Glutamatergic neuron (in vitro differentiated cells): ENCODE measurements around the gene EME2. TPM values are rescaled to one million over a fixed set of nuclear protein-coding genes. Genes with fewer than 3 reads are reported as not detected.
A peak's percentile ranks its signal among the peaks of the same experiment; 100 is the strongest.

Experiments
- DNase-seq: peaks from one replicate; pipeline ENCODE4 v3.0.0; 2022
- H3K27ac Mint-ChIP-seq: one replicate; pipeline ENCODE4 v1.8.0; 2020; ENCODE audit warnings: mild to moderate bottlenecking, mixed read lengths, inconsistent platforms; ENCODE audit not compliant: unreplicated experiment
- H3K27me3 Mint-ChIP-seq: one replicate; pipeline ENCODE4 v1.8.0; 2020; ENCODE audit warnings: mild to moderate bottlenecking, moderate library complexity, mixed read lengths, inconsistent platforms; ENCODE audit not compliant: unreplicated experiment
- H3K36me3 Mint-ChIP-seq: one replicate; pipeline ENCODE4 v1.8.0; 2020; ENCODE audit warnings: mild to moderate bottlenecking, mixed read lengths, inconsistent platforms; ENCODE audit not compliant: unreplicated experiment
- H3K4me1 Mint-ChIP-seq: one replicate; pipeline ENCODE4 v1.8.0; 2020; ENCODE audit warnings: mild to moderate bottlenecking, low read depth, mixed read lengths, inconsistent platforms; ENCODE audit not compliant: unreplicated experiment
- H3K4me3 Mint-ChIP-seq: one replicate; pipeline ENCODE4 v1.8.0; 2020; ENCODE audit warnings: mild to moderate bottlenecking, mixed read lengths, inconsistent platforms; ENCODE audit not compliant: unreplicated experiment
- H3K9me3 Mint-ChIP-seq: one replicate; pipeline ENCODE4 v1.8.0; 2020; ENCODE audit warnings: mild to moderate bottlenecking, moderate library complexity, mixed read lengths, inconsistent platforms; ENCODE audit not compliant: unreplicated experiment
- CTCF ChIP-seq: fragments of 200-600 bp; sonication (generic); IDR thresholded peaks from one replicate; pipeline ENCODE4 v1.5.0; 2021; ENCODE audit not compliant: partially characterized antibody, unreplicated experiment
- total RNA-seq: library from RNA; stranded (reverse); fragmentation: NEBNext Ultra II Directional; extraction: Animal tissue kit (Norgen Biotek cat#: 25700); gene quantifications from one replicate; pipeline ENCODE4 v1.2.1, GENCODE V29; 2021; ENCODE audit not compliant: unreplicated experiment

EME2 gene
- total RNA-seq, 1 donor from 2014 or later: 68.7 TPM

- Mint-ChIP-seq H3K36me3 (no peaks in the 10 kb centered on the region), H3K9me3 (no peaks in the 10 kb centered on the region), H3K4me3 (no peak overlapping the region), H3K27ac (no peak overlapping the region), H3K27me3 (no peaks in the 10 kb centered on the region), H3K4me1 (no peaks in the 10 kb centered on the region)
- DNase-seq: no peak
- TF ChIP-seq CTCF: no peak
These were observed 18.1 kb downstream of the EME2 start for GRCh38 chr16:1790611-1791255.

DNA sequence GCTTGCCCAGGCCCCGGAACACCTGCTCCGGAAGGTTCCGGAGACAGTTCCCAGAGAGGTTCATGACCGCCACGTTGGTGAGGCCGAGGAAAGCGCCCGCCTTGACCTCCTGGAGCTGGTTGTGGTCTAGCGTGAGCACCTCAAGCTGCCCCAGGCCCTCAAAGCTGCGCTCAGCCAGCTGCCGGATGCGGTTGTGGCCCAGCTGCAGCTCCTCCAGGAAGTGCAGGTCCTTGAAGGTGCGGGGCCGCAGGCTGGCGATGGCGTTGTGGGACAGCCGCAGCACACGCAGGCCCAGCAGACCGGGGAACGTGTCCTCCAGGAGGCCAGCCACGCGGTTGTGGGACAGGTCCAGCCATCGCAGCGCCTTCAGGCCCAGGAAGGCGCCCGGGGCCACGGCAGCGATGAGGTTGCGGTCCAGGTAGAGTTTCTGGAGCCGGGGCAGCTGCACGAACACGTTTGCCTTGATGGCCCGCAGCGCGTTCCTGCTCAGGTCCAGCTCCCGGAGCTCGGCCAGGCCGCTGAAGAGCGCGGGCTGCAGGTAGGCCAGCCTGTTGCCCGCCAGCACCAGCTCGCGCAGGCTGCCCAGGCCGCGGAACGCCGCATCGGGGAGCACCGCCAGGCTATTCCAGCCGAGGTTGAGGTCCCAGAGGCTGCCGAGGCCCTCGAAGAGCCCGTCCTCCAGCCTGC, 18.8 kb downstream of the EME2 start:
- DNase-seq: no peak
- H3K27me3 Mint-ChIP-seq: no peaks in the 10 kb centered on the region
- H3K9me3 Mint-ChIP-seq: no peaks in the 10 kb centered on the region
- no peak for TF ChIP-seq CTCF
- no peaks in the 10 kb centered on the region for H3K36me3 Mint-ChIP-seq
- H3K4me3 Mint-ChIP-seq: no peak overlapping the region
- no peak overlapping the region for H3K27ac Mint-ChIP-seq
- H3K4me1 Mint-ChIP-seq: no peaks in the 10 kb centered on the region

GRCh38 chr16:1791943-1792812, 19.6 kb downstream of the EME2 start:
- no peaks in the 10 kb centered on the region for H3K27me3 Mint-ChIP-seq
- TF ChIP-seq CTCF: no peak
- H3K4me3 Mint-ChIP-seq: no peak overlapping the region
- H3K27ac Mint-ChIP-seq: no peak overlapping the region
- no peaks in the 10 kb centered on the region for H3K36me3 Mint-ChIP-seq
- H3K9me3 Mint-ChIP-seq: peaks cover 4% of the 10 kb centered on the region
- H3K4me1 Mint-ChIP-seq: no peaks in the 10 kb centered on the region
- DNase-seq: peak; percentile 41

DNA sequence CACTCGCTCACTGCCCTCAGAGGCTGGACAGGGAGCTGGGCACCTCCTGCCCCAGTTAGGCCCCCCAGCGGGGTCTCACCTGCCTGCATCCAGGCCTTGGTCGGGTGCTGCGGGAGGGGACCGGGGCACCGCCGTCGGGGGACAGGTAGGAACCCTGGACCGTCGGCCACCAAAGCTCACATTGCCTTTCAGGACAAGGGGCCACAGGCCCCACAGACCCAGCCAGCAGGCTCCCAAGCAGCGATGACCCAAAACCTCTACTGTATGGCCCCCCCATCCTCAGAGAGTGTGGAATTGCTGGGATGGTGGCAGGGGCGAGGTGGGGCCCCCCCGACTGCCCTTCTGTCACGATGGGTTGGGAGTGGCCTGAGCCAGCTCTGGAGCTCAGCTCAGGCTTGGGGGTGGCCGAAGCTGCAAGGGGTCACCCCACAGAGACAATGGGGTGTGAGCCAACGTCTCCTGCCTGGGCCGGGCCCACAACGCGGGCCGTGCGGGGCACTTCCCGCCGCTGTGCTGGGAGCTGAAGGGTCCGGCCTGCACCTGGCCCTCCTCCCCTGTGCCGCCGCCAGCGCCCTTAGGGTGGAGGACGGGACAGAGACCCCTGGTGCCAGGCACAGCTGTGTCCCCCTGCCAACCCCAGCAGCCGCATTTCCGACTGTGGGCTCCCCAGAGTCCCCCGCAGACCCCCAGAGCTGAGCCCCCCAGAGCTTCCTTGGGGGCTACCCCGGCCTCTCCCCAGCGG, 20.4 kb downstream of the EME2 start:
- DNase-seq: no peak
- Mint-ChIP-seq H3K9me3 (peaks cover 5% of the 10 kb centered on the region), H3K4me1 (no peaks in the 10 kb centered on the region), H3K36me3 (no peaks in the 10 kb centered on the region), H3K4me3 (no peak overlapping the region), H3K27ac (no peak overlapping the region), H3K27me3 (no peaks in the 10 kb centered on the region)
- TF ChIP-seq CTCF: no peak
